GM19099 (cell line): ENCODE data around the gene SH2D1B.

ENCODE experiments used
- POLR2A ChIP-seq: IDR thresholded peaks from 3 replicates; pipeline ENCODE4 v1.6.1; 2011; ENCODE audit warnings: low read depth; ENCODE audit not compliant: insufficient read length; ENCODE audit errors: extremely low read depth

Gene SH2D1B

GRCh38 chr1:162386292-162387225, 25.4 kb downstream of the SH2D1B start:
- TF ChIP-seq POLR2A: no peak

- TF ChIP-seq POLR2A: no peak
Measured at GRCh38 chr1:162385702-162386101, 26.2 kb downstream of the SH2D1B start.

- TF ChIP-seq POLR2A: no peak
Measured at GRCh38 chr1:162385280-162385623, 26.7 kb downstream of the SH2D1B start.

- TF ChIP-seq POLR2A: no peak
Measured at GRCh38 chr1:162384601-162385279, 27.2 kb downstream of the SH2D1B start.

DNA sequence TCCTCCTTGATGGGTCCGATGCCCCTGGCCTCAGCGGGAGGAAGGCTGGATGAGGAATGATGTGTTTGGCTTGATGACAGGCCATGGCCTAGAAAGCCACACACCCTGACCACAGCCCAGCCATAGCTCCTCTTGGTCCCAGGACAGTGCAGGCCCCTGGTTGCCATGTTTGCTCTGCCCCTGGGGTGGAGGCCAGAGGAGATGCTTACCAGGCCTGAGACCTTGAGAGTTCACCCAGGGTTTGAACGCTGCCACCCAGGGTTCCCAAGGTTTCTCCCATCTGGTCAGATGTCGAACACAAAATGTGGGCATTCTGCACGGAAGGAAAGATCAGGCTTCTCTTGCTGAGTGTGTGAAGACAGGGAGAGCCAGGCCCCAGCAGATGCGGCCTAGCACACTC, 27.8 kb downstream of the SH2D1B start:
- no peak for TF ChIP-seq POLR2A

DNA sequence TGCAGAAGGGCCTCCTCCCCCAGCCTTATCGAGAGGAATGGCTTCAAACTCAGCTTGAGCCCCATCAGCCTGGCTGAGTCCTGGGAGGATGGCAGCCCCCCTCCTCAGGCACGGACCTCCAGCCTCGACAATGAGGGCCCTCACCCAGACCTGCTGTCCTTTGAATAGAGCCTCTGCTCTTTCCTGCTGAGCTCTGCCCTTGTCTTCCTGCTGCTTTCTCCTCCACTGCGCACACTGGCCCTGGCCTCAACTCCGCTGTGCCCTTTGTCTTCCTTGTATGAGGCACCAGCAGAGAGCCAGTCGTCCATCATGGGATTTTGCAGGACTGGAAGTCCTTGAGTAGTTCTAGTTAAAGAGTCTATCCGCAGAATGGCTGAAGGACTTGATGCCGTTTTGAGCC, 28.4 kb downstream of the SH2D1B start:
- no peak for TF ChIP-seq POLR2A

- TF ChIP-seq POLR2A: no peak
Measured at GRCh38 chr1:162383091-162383490, 28.8 kb downstream of the SH2D1B start.

- TF ChIP-seq POLR2A: no peak
Measured at GRCh38 chr1:162381941-162382750, 29.8 kb downstream of the SH2D1B start.

DNA sequence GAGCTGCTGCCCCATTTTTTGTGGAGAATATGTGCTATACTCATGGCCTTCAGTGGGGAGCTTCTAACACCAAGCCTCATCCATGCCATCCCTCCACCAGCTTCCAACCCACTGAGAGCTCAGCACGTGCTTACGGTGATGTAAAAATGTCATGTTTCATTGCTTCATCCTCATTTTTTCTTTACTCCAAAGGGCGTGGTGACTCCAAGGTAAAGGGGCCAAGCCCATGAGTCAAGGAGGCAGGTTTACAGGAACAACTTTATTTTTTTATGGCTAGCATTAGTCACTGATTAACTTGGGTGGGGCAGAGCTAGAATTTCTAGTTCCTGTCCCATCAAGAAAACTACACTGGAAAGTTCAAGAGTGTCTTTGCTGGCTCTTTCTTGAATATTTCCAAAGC, 30.6 kb downstream of the SH2D1B start, which contains the start of gene C1orf226:
Gene C1orf226 (plus strand): TSS at position 346 of the 400 bp plus-strand sequence. CDS start 174 bp downstream, outside the sequence.
- no peak for TF ChIP-seq POLR2A

- no peak for TF ChIP-seq POLR2A
Measured at GRCh38 chr1:162380061-162380846, 31.7 kb downstream of the SH2D1B start.

DNA sequence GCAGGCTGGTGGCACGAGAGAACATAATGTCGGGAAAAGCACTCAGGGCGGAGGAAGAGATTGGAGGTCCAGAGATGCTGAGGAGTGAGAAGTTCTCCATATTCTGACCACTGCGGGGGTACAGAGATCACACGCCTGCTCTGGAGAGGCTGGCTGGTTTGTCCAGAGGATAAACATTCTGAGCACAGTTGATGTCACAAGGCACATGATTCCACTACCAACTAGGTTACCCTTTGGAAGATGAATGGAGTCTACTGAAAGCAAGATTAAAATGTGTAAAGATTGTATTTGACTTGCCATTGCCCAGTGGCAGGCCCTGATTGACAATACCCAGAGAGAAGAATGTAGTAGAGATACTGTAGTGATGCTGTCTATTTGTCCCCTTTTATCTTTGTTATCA, 35.2 kb downstream of the SH2D1B start, which contains the start of gene SPATA46:
Gene SPATA46 (minus strand): TSS at position 164 of the 400 bp plus-strand sequence. CDS start 64 bp downstream, at position 100.
- TF ChIP-seq POLR2A: no peak

- TF ChIP-seq POLR2A: no peak
Measured at GRCh38 chr1:162375463-162375862, 36.5 kb downstream of the SH2D1B start.

DNA sequence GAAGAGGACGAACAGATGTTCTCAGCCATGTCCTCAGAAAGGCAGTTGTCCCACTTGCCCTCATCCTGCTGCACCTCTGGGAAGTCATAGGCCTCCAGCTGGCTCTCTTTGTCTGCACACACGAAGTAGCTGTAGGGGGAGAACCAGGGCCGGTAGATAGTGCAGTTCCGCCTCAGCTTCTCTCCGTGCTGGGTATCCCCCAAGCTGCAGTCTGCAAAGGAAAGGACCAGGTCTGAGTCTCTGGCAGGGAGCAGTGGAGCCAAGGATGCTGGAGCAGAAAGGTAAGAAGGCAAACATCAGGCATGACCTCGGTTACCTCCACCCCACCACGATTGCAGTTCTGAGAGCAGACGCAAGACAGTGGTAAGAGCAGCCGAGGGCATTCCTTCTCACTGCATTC, 37.5 kb downstream of the SH2D1B start:
- no peak for TF ChIP-seq POLR2A

DNA sequence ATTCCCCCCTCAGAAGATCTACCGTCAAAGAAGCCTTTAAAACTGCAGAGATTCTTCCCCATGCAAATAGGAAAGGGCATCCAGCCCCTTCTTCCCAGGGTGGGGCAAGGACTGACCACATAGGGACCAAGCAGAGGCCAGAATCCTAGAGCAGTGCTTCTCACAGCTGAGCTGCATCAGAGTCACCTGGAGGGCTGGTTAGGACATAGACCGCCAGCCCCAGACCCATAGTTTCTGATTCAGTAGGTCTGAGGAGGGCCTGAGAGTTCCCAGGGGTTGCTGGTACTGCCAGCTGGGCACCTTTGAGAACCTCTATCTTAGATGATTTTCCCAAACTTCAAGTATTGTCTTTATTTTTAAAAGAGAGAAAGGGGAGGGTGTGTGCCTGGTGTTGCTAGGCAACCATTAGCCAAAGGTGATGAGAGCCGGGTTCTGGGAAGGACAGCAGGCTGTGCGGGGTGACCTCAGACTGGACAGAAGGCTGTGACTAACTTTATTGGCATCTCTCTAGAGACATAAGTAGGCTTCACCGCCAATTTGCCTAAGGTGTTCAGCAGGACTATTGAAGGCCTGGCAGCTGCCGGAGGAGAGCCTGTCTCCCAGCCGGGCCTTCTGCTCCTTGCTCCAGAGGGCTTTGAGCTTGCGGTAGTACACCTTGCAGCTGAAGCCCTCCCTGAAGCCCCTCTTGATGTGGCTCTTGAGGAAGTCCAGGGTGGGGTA, 38.2 kb downstream of the SH2D1B start:
- TF ChIP-seq POLR2A: no peak
